IPS-15b (cell line): ENCODE measurements around the gene PODXL.
"Not testable (repeated sequence)": the region's sequence is repeated elsewhere in the genome, so short reads cannot be mapped to it uniquely, and the experiment has no call there.

Source experiments
- H3K27me3 ChIP-seq: one replicate; pipeline ENCODE4 v1.6.1; 2013; ENCODE audit warnings: low read length; ENCODE audit not compliant: control insufficient read depth, insufficient read depth
- H3K36me3 ChIP-seq: one replicate; pipeline ENCODE4 v1.6.1; 2013; ENCODE audit warnings: low read length; ENCODE audit not compliant: control insufficient read depth, insufficient read depth
- H3K4me1 ChIP-seq: one replicate; pipeline ENCODE4 v1.6.1; 2013; ENCODE audit warnings: mild to moderate bottlenecking, low read length; ENCODE audit not compliant: control insufficient read depth, insufficient read depth
- H3K4me3 ChIP-seq: one replicate; pipeline ENCODE4 v1.5.1; 2013; ENCODE audit warnings: low read depth, low read length
- H3K9ac ChIP-seq: one replicate; pipeline ENCODE4 v1.6.1; 2013; ENCODE audit warnings: low read depth, mild to moderate bottlenecking, low read length
- H3K9me3 ChIP-seq: one replicate; pipeline ENCODE4 v1.6.1; 2013; ENCODE audit warnings: mild to moderate bottlenecking, low read length; ENCODE audit not compliant: control insufficient read depth, insufficient read depth

PODXL gene

DNA sequence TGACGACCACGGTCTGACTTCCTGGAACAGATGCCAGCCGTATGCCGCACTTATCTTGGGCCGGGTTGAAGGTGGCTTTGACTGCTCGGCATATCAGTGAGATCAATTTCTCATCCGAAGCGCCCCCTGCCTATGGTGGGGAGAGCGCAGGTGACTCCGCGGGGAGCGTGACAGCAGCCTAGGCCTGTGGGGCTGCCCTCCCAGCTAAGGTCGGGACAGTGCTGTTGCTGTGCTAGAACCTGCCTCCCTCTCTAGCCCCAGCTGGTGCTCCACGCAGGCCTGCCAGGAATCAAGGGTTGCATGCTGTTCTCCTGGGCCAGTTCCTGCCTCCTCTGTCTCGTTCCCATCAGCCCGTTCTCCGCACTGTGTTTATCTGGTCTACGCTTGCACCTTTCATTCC lies 49.8 kb downstream of the PODXL start:
- Histone ChIP-seq H3K9me3 (no peaks in the 10 kb centered on the region), H3K4me3 (no peak overlapping the region), H3K4me1 (no peaks in the 10 kb centered on the region), H3K27me3 (no peaks in the 10 kb centered on the region), H3K36me3 (peaks cover 93% of the 10 kb centered on the region), H3K9ac (no peak overlapping the region)

DNA sequence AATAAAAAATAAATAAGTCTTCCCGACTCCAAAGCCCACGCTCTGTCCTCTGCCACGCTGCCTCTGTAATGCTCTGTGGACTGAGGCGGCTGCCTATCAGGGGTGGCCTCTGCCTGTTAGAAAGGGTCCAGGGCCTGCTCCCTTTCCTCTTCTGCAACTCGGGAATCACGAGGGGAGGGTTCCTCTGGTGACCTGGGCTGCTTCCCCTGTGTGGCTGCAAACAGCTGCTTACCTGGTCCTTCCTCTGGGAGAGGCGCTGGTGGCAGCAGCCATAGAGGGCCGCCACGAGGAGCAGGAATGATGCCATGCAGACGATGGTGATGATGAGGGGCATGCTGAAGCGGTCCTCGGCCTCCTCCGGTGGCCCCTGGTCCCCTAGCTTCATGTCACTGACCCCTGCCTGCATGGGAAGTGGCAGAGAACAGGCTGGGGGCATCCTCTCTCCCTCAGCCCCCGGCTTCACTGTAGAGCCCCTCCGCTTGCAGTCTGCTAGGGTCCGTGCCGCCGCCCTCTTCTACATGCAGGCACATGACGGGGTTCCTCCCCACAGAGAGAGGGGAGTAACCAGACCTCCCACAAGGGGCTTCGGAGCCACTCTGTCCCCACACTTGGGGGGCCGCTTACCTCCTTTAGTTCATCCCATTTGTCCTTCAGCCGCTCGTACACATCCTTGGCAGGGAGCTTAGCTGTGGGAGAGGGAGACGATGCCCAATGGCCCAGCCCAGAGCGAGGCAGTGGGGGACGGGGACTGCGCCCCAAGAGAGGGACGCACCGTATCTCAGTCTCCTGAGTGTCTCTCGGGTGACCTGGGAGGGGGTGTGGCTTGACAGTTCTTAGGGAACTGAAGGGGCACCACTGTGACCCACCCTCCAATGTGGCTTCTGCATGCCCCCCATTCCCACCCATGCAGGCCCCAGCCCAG lies 50.5 kb downstream of the PODXL start:
- H3K9ac ChIP-seq, result no peak overlapping the region
- H3K9me3 ChIP-seq, result no peaks in the 10 kb centered on the region
- peaks cover 87% of the 10 kb centered on the region for H3K36me3 ChIP-seq
- no peak overlapping the region for H3K4me3 ChIP-seq
- no peaks in the 10 kb centered on the region for H3K27me3 ChIP-seq
- H3K4me1 ChIP-seq, result no peaks in the 10 kb centered on the region

DNA sequence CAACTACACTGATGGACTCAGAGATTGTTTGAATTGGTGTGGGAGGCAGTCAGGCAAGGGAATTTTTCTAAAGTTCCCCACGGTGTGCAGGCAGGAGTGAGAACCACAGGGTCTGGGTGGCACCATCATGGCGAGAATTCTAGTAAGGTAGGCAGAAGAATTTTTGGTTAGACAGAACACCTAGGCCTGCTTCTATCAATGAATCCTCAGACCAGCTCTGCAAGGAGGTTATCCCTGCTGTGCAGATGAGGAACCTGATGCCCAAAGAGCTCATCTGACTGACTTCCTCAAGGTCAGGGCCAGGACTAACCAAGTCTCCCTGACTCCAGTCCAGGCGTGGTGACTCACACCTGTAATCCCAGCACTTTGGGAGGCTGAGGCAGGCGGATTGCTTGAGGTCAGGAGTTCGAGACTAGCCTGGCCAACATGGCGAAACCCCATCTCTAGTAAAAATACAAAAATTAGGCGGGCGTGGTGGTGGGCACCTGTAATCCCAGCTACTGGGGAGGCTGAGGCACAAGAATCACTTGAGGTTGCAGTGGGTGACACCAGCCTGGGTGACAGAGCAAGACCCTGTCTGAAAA lies 51.3 kb downstream of the PODXL start:
- H3K4me1 ChIP-seq, H3K27me3 ChIP-seq, H3K4me3 ChIP-seq, H3K9me3 ChIP-seq, H3K9ac ChIP-seq: not testable (repeated sequence)
- H3K36me3 ChIP-seq, result peaks cover 90% of the 10 kb centered on the region

DNA sequence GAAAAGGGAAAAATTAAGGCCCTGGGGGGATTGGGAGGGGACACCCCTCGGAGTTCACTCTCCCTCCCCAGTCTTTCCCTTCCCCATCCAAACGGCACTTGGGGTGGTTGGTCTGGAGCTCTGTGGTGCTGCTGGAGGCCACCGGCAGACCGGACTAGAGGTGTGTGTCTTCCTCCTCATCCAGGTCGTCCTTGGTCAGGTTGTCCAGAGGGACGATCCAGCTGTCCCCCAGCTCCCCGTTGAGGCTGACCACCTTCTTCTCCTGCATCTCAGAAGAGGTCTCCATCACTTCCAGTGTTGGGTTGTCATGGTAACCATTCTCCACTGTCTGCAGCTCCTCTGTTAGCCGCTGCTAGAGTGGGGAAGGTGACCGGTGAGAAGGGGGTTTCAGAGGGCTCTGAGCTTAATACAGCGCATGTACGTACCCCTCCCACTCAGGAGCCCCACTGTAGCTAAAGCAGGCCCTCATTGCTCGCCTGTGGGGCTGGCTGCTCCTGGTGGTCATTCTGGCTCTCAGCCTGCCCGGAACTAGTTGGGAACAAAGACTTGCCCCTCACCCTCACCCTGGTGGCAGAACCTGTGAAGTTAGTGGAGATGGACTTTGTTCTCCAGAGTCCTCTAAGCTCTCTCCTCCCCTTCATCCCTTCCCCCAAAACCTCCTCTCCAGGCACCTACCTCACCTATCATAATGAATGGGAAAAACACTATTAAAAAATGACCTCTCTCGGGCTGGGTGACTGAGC lies 52.1 kb downstream of the PODXL start:
- H3K4me3 ChIP-seq, result no peak overlapping the region
- no peaks in the 10 kb centered on the region for H3K9me3 ChIP-seq
- H3K9ac ChIP-seq, result no peak overlapping the region
- peaks cover 87% of the 10 kb centered on the region for H3K36me3 ChIP-seq
- H3K27me3 ChIP-seq, result no peaks in the 10 kb centered on the region
- no peaks in the 10 kb centered on the region for H3K4me1 ChIP-seq

DNA sequence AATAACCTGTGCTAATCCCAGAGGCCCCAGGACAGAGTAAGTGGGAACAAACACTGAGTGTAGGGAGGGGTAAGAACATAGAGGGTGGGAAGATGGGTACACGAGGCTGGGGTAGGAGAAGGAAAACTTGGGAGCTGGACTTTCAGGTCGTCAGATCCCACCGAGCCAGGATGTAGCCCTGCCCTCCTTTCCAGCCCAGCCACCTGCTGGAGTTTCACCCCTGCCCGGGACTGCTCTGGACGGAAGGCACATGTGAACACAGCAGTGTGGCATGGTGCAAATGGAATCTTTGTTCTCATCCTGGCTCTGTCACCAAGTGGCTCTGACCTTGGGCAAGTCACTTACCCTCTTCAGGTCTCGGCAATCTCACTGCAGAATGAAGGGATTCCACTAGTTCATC lies 52.8 kb downstream of the PODXL start:
- H3K36me3 ChIP-seq, result peaks cover 84% of the 10 kb centered on the region

DNA sequence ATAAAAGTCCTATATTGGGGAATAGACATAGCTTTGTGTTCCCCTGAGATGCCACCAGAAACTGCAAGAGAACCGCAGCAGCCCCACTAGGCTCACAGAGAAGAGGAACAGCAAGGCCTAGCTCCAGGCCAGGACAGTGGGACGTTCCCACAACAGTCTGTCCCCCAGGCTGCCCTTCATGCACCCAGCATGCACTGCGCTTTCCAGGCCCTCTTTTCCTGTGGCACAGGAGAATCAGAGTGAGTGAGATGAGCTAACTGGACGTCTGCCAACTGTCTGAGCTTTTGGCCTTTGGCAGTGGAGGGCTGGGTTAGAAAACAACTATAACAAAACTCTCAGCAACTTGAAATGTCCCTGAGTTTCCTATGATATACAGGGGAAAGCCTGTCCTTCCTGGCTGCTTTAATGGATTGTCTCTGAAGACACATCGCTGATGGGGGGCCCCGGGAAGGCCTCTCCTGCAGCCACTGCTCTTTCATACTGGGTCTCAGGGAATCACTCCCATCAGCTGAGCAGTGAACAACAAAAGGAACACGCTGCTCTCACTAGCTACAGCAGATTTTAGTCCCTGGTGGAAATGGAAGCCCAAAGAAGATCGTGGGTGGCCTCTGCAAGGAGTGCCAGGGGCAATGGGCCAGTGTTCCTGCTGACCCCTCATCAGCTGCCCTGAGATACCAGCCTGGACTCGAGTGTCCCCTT lies 53.5 kb downstream of the PODXL start:
- Histone ChIP-seq H3K4me3 (no peak overlapping the region), H3K27me3 (no peaks in the 10 kb centered on the region), H3K9me3 (no peaks in the 10 kb centered on the region), H3K4me1 (no peaks in the 10 kb centered on the region), H3K9ac (no peak overlapping the region), H3K36me3 (peaks cover 81% of the 10 kb centered on the region)

More for the DNA sequence above, 52.8 kb downstream of the PODXL start:
- Histone ChIP-seq H3K9me3 (no peaks in the 10 kb centered on the region), H3K4me3 (no peak overlapping the region), H3K4me1 (no peaks in the 10 kb centered on the region), H3K9ac (no peak overlapping the region), H3K27me3 (no peaks in the 10 kb centered on the region)

DNA sequence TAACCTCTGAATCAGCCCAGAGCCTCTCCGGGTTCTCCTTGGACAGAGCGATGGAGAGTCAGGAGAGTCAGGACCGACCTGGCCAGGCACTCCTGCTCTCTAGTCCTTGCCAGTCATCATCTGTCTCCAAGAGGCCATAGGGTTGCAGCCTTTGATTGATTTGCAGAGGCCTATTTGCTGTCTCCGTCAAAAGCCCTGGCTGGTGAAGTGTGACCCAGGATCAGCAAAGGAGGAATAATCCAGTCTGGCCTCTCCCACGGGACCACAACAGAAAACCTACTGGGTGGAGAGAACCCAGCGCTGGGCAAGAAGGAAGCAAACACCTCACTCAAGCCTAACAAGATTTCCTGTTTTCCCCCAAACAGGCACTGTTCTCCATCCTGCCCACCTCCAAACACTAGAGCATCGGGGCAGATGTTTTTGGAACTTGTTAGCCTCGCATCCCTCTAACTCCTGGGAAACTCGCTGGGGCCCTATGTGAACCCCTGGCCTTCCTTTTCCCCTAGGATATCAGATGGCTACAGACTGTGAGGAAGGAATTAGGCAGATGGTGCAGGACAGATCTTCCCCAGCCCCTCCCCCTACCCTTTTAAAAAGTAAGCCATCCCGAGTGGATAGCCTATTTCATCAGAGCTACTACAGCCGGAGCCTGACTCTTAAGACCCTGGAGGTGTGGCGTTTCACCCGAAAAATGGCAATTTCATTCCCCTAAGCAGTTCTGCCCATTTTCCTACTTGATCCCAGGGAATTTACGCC lies 54.3 kb downstream of the PODXL start:
- H3K9me3 ChIP-seq, result no peaks in the 10 kb centered on the region
- peaks cover 72% of the 10 kb centered on the region for H3K36me3 ChIP-seq

DNA sequence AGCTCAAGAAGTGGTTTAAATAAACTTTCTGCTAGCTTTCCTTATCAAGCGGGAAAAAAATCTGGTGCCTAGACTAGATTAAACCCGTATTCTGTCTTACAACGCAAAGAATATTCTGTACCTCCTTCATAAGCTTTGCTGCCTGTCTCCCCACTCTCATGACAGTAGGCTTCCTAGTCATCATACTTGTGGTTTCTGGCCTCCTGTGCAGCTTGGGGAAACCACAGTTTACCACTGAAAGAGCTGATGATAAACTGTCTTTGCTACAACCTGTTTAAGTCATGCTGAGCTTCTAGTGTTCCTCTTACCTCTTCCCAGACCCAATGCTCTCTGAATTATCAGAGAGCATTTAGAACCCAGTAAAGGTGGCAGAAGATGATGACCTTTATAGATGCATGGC lies 55.0 kb downstream of the PODXL start:
- Histone ChIP-seq H3K27me3 (no peaks in the 10 kb centered on the region), H3K36me3 (peaks cover 65% of the 10 kb centered on the region), H3K4me1 (no peaks in the 10 kb centered on the region), H3K4me3 (no peak overlapping the region), H3K9me3 (no peaks in the 10 kb centered on the region), H3K9ac (no peak overlapping the region)

More for the DNA sequence above, 54.3 kb downstream of the PODXL start:
- no peak overlapping the region for H3K9ac ChIP-seq
- H3K4me1 ChIP-seq, result no peaks in the 10 kb centered on the region
- no peak overlapping the region for H3K4me3 ChIP-seq
- no peaks in the 10 kb centered on the region for H3K27me3 ChIP-seq

DNA sequence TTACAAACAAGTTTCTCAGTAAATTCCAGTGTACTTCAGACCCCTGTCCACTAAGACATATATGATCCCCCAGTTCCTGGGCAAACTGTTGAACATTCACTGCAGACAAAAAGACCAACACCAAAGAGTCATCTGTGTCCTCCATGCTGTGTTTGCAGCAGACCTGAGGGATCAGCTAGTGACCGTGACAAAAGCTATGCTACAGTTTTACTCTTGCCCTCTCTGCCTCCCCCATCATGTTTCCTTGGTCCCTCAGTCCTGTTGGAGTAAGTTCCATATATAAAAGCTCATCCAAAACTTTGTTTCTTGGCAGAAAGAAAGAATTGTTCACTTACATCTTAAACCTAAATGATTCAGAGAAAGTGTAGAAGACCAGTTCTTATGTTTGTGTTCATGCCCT lies 56.1 kb downstream of the PODXL start:
- Histone ChIP-seq H3K4me3 (no peak overlapping the region), H3K9me3 (no peaks in the 10 kb centered on the region), H3K36me3 (peaks cover 56% of the 10 kb centered on the region), H3K27me3 (no peaks in the 10 kb centered on the region), H3K9ac (no peak overlapping the region), H3K4me1 (no peaks in the 10 kb centered on the region)

DNA sequence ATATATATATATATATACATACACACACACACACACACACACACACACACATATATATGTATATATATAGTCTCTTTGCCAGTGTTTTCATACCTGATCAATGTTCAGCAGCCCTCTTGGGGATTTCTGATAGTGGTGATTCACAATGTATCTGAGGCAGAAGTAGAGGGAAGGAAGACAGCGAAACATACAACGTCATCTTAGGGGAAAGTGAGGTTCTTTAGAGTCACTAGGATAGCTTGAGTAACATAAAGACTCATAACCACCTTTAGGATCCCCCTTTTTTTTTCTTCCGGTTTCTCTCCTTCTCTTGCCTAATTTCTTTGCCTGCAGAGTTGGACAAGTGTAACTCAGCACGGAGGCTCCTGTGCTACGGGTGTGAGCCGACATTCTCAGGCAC lies 56.6 kb downstream of the PODXL start:
- no peak overlapping the region for H3K4me3 ChIP-seq
- no peaks in the 10 kb centered on the region for H3K9me3 ChIP-seq
- H3K36me3 ChIP-seq, result peaks cover 51% of the 10 kb centered on the region
- no peaks in the 10 kb centered on the region for H3K27me3 ChIP-seq
- H3K4me1 ChIP-seq, result no peaks in the 10 kb centered on the region
- H3K9ac ChIP-seq, result no peak overlapping the region
